ENCODE results near the gene PPP1R13B. TPM values are rescaled to one million over a fixed set of nuclear protein-coding genes. Genes with fewer than 3 reads are reported as not detected.

Gene PPP1R13B
- total RNA-seq, 1 donor = 7.3 TPM

DNA sequence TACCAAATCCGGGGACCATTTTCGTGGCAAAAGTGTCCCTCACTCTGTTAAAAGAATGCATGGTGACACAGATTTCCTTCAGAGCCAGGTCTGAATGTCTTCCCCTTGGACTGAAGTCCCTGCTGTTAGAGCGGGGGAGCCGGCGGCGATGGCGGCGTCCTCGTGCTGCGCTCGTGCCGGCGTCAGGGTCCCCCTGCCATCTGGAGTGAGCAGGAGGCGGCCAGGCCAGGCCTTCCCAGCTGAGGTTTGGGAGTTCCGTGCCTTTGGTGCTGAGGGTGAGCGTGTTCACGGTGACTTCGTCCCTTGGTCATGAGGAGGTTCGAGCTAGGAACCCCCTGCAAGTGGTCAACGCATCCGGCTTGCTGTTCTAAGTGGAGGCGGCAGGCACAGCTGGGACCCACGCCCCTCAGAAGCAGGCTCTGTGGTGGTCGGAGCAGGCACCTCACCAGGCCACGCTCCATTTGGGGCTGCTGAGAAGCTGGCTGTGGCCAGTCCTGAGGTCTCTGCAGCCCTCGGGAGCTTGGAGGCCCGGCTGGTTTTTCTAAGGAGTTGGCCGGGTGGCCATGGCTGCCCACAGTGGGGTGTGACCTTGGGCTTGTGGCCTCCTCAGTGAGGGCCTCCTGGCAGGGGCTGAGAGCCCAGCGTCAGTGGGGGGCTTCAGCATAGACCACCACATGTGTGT lies 122.2 kb downstream of the PPP1R13B start:
- H3K4me3 ChIP-seq (ENCODE audit: low read depth, low read length) = no peak overlapping the region
- TF ChIP-seq, protein P1, sequence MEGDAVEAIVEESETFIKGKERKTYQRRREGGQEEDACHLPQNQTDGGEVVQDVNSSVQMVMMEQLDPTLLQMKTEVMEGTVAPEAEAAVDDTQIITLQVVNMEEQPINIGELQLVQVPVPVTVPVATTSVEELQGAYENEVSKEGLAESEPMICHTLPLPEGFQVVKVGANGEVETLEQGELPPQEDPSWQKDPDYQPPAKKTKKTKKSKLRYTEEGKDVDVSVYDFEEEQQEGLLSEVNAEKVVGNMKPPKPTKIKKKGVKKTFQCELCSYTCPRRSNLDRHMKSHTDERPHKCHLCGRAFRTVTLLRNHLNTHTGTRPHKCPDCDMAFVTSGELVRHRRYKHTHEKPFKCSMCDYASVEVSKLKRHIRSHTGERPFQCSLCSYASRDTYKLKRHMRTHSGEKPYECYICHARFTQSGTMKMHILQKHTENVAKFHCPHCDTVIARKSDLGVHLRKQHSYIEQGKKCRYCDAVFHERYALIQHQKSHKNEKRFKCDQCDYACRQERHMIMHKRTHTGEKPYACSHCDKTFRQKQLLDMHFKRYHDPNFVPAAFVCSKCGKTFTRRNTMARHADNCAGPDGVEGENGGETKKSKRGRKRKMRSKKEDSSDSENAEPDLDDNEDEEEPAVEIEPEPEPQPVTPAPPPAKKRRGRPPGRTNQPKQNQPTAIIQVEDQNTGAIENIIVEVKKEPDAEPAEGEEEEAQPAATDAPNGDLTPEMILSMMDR (IDR thresholded peaks at IDR 0.05; ENCODE audit: insufficient read depth, low read depth, low read length) = no peak
- no peak for DNase-seq (ENCODE audit: low read depth)

- TF ChIP-seq, protein P1 (IDR thresholded peaks at IDR 0.05; ENCODE audit: insufficient read depth, low read depth, low read length) = no peak
- DNase-seq (ENCODE audit: low read depth) = peak; percentile 74
- H3K4me3 ChIP-seq (ENCODE audit: low read depth, low read length) = no peak overlapping the region
Measured at GRCh38 chr14:103724116-103724515, 123.3 kb downstream of the PPP1R13B start.

GRCh38 chr14:103723748-103724081 lies 123.7 kb downstream of the PPP1R13B start:
- TF ChIP-seq, protein P1 (IDR thresholded peaks at IDR 0.05; ENCODE audit: insufficient read depth, low read depth, low read length) = no peak
- DNase-seq (ENCODE audit: low read depth) = no peak
- no peak overlapping the region for H3K4me3 ChIP-seq (ENCODE audit: low read depth, low read length)

DNA sequence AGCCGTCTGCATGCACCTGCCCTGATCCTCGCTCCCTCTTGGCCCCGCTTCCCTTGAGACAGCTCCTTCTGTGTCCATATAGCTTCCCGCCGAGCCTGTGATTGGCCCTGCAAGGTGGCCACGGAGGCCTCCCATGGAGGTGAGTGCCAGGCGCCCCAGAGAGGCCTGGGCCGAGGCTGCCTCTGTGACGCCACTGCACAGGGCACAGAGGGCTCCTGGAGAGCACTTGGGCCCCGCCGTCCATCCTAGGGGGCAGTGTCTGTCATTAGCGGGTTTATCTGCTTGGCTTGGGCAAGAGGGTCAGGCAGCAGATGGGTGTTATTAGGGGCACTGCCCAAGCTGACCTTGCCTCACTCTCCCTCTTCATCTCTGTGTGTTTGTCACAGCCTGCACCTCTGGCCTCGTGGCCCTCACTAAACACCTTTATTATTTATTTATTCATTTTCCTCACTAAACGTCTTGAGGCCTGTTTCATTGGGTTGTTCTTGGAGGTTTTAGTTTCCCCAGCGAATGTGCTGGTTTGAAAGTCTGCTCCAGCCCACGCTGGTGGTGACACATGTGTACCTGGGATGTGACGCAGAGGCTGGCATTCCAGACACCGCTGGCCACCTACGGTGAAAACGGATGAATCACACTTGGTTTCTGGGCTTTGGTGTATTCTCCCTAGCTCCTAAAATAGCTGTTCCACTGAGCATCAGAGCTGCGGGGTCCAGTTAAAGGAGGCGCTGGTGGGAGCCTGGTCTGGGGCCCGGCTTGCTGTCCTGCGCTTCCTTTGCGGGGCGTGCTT lies 125.8 kb downstream of the PPP1R13B start:
- H3K4me3 ChIP-seq (ENCODE audit: low read depth, low read length) = no peak overlapping the region
- TF ChIP-seq, protein P1 (IDR thresholded peaks at IDR 0.05; ENCODE audit: insufficient read depth, low read depth, low read length) = no peak
- no peak for DNase-seq (ENCODE audit: low read depth)

DNA sequence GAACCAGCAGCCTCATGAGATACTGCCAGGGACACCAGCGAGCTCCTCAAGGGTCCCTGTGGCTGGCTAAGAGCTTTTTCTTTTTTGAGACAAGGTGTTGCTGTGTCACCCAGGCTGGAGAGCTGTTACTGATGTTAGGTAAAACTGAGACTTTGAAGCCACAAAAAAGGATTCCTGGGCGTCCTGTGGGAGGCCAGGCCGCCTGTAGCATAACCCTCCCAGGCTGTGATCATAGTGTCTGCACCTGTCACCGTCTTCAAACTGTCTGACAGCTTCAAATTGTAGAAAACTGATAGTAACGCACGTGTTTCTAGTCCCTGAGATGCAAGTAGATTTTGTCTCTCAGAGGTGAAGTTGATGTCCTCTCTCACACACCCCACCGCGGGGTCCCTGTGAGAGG lies 127.6 kb downstream of the PPP1R13B start:
- no peak overlapping the region for H3K4me3 ChIP-seq (ENCODE audit: low read depth, low read length)
- no peak for DNase-seq (ENCODE audit: low read depth)
- TF ChIP-seq, protein P1 (IDR thresholded peaks at IDR 0.05; ENCODE audit: insufficient read depth, low read depth, low read length) = no peak

DNA sequence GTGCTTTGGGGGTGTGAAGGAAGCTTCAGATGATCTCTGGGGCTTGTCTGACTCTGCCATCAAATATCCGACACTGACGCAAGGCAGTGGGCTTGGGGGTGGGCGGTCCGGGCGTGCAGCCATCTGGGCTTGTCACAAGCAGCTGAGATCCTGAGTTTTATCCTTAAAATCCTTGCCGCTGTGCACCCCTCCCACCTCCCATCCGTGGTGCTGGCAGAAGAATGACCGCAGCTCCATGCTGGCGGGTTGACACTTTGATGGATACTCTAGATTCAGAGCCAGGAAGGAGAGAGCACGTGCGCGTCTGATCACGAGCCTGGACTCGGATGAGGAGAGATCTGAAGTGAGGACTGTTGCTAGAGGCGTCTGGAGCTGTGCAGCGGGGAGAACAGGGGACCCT lies 128.8 kb downstream of the PPP1R13B start:
- H3K4me3 ChIP-seq (ENCODE audit: low read depth, low read length) = no peak overlapping the region
- TF ChIP-seq, protein P1 (IDR thresholded peaks at IDR 0.05; ENCODE audit: insufficient read depth, low read depth, low read length) = no peak
- peak; percentile 55 for DNase-seq (ENCODE audit: low read depth)
